Renal cortex interstitium (tissue), 11 donors: ENCODE measurements around the gene ITSN2. TPM values are rescaled to one million over a fixed set of nuclear protein-coding genes. Genes with fewer than 3 reads are reported as not detected.
"Not testable (repeated sequence)": the region's sequence is repeated elsewhere in the genome, so short reads cannot be mapped to it uniquely, and the experiment has no call there.

ENCODE experiments used
- DNase-seq, 11 donors: peaks; one replicate each; pipeline ENCODE4 v3.0.0-alpha.2; 2013; ENCODE audit warnings: low read depth in 9 of 11, low spot score in 4 of 11; ENCODE audit errors: extremely low read depth in 1 of 11
- polyA plus RNA-seq, 3 donors: library from polyadenylated mRNA; unstranded; fragments of 120-200 nt; gene quantifications; one replicate each; pipeline ENCODE4 v1.2.1, GENCODE V29; 2013; ENCODE audit not compliant: insufficient read length in 3 of 3

Gene ITSN2
- polyA plus RNA-seq, 3 donors = 23.5 to 31.2 (median 25.1) TPM

DNA sequence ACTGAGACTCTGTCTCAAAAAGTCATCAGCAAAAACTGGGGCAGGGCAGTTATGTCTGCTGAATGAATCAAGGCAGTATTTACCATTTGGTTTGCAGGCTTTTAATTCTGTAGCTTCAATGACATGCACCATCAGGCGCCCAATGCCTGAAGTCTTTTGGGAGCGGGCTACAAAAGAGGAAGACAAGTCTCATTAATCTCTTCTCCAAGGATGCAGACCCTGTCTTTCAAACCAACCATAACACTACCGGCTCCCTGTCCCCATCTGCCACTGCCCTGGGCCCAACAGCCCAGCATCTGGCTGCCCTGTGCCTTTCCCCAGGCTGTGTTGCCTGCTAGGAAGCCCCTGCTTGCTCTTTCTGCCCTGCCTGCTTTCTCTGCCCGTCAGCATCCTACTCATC, 155.2 kb downstream of the ITSN2 start:
- DNase-seq = no peak

DNA sequence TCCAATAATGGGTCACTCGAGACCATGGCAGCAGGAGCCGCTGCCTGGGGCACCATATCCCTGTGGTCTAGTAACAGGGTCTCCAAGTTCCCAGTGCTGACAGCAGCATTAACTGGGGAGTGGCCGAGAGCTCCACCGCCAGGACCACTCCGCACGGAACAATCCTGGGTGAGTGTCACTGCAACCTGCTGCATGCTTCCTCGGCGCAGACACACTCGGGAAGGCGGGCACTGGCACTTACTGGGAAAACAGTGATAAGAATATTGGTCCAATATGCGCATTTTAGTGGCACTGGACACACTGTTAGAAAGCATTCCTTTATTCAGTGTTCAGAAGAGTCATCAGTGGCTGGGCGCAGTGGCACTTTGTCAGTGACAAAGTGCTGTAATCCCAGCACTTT, 155.8 kb downstream of the ITSN2 start:
- DNase-seq = no peak

DNA sequence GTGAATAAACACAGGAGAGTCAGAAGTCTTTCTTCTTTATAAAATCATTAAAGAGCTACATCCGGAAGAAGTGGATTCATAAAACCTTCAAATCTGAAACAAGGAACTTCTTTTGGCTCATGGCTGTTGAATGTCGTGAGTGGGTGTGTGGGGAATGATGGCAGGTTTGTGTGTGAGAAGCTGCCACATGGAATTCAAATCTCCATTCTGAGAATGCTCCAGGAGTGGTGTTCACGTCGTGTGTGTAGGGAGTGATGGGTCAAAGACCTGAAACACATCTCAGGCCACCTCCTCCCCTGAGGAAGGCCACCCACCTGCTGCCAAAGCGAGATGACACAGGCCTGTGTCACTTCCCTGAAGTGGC, 156.6 kb downstream of the ITSN2 start:
- DNase-seq = no peak

DNA sequence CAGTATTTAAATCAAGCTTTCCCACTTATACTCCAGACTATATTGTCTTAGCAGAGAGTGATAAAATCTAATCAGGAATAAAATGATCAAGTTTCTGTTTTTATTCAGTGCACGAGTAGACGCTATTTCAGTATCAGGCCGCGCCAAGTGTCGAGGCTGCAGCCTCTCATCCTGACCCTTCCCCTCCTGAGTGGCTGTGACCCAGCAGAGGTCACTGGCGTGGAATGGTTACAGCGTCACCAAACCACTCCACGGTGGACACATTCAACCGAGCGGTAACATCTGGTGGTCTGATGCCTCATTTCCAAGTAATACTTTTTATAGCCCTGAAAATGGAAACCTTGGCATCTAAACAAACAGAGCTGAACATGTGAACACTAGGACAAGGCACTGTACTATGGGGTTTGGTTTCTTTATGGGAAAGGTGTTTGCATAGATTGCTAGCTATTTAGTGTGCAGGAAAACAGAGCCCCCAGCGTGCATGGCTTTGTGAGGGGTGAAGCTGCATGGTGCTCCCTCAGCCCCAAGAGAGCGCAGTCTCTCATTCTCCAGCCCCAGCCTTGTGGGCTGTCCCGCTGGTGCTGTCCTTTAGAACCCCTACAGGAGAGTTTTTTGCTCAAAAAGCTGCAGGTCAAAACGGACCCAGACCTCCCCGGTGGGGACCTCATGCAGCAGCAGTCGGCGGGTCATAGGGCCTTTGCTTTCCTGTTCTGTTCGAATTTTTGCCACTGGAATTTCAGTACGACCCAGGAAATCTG, 157.1 kb downstream of the ITSN2 start:
- peak in 4 of 11 donors; percentile 9 to 28 (median 14) for DNase-seq

DNA sequence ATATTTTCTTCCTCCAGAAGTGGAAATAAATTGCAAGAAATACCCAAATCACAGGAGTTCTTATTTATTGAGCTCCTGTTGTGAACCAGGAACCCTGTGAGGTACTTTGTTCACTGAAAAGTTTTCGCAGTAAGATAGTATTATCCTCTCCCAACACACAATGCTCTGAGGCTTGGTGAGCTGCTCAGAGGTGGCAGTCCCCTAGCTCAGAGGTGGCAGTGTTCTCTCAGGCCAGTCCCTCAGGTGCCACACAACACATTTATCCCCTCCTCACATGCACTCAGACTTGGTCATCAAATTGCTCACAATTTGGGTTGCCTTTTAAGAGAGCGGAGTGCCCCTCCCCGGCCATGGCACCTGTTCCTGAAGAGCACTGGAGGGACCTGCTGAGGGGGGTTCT, 159.5 kb downstream of the ITSN2 start:
- DNase-seq = no peak

DNA sequence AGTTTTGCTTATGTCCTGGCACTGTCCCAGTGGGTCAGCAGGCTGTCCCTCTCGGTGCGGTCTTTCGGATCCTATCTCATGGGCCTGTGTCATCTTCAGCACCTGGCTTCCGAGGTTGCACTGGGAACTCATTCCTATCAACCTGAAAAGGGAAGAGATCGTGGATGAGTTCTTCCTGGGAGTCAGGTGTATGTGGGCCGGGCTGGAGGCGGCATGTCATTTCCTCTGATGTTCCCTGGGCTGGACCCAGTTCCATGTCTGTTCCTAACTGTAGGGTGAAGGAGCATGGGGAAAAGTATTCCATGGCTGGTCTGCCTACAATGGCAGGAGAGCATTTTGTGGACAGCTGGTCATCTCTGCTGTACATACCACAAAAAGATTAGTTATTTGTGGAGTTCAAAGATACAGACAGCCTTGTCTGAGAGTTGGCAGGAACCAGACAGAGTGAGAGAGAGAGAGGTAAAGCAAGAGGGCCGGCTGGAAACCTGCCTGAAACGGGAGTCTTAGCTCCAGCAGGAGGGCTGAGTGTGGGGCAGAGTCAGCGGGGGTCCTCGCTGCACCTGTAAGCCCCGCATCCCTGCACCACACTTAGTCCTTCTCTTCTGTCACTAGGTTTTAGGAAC, 160.3 kb downstream of the ITSN2 start:
- no peak for DNase-seq

DNA sequence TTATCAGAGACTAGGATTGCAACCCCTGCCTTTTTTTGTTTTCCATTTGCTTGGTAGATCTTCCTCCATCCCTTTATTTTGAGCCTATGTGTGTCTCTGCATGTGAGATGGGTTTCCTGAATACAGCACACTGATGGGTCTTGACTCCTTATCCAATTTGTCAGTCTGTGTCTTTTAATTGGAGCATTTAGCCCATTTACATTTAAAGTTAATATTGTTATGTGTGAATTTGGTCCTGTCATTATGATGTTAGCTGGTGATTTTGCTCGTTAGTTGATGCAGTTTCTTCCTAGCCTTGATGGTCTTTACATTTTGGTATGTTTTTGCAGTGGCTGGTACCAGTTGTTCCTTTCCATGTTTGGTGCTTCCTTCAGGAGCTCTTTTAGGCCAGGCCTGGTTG, 163.1 kb downstream of the ITSN2 start:
- DNase-seq = not testable (repeated sequence)

DNA sequence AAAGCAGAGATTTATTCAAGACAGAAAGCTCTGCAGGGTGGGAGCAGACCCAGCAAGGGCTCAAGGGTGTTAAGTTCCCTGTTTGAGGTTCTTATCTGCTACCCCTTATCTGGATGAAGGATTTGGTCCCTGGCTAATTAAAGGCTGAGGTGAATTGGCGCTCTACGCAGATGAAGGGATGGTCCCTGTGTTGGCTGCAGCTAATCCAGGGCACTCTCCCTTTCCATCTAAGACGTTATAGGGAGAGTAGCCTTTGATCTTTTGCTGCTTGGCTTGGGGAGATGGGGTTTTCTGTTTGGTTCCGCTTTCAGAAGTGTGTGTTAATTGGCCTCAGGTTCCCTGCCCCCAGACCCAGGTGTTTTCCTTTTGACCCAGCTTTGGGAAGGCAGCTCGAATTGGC, 168.5 kb downstream of the ITSN2 start:
- DNase-seq = no peak

DNA sequence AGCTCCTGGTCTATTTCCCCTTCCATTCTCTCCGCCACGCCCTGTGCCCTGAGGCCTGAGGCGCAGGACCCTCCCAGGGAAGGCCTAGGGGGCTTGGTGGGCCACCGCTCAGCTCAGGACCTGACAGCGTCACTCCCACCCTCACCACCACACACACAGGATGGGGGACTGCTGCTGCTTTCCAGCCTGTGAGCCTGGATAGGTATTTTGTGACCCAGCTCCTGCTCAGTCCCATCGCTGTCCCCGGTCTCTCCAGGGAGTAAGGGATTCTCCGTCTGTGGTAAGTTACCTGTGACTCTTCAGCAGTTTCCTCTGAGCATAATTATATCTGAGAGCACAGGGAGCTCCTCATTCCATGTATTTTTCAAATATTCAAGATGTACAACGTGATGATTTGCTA, 169.2 kb downstream of the ITSN2 start:
- DNase-seq = no peak

DNA sequence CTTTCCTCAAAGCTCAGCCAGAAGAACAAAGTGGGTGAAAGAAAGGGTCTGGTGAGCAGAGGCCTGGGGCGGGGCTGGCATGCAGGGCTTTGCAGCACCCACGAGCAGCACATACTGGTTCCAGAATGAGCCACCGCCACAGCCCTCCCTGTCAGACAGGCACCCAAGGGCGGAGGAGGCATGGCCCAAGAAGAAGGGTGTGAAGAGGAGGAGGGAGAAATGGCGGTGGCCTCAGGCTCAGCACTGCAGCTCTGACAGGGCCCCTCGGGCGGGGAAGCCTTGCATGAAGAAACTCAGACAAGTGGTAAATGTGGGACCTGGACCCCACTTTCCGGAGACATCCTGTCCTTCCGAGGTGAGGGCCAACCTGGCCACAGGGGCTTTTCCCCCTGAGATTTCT, 169.8 kb downstream of the ITSN2 start:
- no peak for DNase-seq

DNA sequence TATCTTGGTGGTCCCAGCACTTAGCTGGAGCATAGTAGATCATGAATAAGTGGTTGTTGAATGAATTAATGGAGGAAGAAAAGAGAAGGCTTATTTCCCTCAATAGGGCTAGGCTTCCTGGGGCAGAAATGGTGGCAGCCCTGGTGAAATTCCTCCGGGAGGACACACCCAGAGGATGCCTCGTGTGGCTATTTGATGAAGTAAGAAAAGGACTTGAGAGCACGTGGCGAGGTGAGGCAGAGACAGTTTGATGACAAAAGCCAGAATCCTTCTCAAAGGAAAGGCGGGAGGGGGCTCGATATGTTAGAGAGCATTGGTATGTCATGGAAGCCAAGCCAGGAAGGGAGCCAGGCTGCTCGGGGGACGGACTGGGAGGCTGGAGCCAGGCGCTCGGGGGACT, 170.8 kb downstream of the ITSN2 start:
- no peak for DNase-seq

DNA sequence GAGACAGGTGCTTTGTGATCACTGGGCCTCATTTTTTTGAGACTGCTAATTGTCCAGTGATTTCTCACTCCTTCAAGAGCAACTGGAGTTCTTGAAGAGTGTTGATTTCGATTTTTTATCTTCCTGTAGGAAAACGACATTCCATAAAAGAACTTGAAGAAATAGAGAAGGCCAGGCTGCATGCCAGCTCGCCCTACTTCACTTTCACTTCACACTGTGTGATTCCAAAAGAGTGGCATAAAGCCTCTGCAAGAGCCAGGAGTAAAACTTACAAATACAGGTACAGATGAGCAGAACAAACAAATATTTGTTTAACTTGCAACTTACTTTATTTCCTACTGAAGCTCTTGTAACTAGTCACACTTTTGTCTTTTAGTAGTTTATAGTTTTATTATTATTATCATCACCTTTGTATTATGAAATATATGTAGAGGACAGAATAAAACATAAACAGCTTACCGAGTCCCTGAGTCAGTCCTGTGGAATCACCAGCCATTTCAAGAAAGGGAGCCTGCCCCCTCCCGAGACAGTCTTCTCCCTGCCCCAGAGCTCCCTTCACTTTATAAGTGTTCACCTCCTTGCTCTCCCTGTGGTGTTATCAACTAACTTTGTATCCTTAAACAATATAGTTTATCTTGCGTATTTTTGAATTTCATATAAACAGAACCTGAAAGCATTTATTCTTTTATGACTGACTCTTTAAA, 176.8 kb downstream of the ITSN2 start:
- no peak for DNase-seq

DNA sequence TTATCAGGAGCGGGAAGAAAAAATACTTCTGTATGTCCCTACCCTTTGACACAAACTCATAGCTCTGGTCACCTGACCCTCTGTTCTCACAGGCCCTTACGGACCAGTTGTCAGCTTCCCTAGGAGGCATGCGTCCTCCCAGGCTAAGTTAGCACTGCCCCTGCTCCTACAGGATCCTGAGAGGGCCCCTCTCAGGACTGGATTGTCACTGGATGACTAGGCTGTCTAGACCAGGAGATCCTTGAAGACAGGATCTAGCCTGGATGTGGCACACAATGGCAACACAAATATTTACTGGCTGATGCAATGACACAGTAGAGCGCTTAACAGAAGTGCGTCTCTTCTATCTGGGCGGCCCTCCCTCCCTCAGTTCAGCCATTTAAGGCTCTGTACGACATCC, 177.8 kb downstream of the ITSN2 start:
- DNase-seq = no peak

DNA sequence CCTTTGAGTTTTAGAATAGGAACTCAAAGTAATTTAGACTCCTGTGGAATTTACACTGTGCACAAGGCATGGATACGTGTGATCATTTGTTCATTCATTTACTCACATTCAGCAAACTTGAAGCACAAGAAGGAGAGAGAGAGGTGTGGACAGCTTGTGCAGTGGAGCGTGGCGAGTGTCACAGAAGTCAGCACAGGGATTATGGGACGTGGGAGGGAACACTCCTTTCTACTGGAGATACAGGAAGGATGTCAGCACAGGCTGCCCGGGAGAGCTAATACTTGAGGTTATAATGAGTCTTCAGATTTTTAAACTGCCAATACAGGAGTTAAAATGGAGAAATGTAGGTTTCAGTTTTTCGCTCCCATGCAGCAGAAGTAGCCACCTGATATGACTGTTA, 178.5 kb downstream of the ITSN2 start:
- DNase-seq = peak in 7 of 11 donors; percentile 13 to 42 (median 32)

DNA sequence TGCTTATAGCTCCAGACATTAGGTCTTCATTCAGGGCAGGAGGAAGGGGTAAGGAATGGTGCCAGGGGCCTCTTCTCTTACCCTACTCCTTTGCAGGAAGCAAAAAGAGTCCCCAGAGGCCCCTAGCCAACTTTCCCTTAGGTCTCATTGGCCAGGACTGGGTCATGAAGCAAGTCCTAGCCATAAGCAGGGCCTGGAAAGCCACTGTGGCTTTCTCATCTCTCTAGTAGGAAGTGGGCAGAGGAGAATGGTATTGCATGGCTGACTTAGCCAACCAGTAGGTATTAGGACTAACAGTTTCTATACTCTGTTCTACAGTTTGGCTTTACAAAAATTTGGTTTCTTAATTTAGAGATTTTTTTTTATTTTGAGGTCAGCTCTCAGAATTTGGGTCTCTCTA, 180.7 kb downstream of the ITSN2 start:
- no peak for DNase-seq

DNA sequence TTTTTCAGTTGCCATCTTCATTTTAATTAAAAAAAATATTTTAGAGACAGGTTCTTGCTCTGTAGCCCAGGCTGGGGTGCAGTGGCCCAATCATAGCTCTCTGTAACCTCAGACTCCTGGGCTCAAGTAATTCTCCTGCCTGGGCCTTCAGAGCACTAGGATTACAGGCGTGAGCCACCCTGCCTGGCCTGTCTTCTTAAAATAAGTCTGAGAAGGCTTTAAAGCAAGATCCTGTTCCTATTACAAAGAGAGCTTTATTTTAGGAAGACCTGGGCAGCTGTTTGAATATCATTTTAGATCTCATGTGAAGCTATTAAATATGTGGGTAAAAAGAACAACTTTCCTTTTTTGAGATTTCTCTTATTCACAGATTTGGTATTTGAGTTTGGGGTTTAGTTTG, 184.0 kb downstream of the ITSN2 start:
- no peak for DNase-seq

DNA sequence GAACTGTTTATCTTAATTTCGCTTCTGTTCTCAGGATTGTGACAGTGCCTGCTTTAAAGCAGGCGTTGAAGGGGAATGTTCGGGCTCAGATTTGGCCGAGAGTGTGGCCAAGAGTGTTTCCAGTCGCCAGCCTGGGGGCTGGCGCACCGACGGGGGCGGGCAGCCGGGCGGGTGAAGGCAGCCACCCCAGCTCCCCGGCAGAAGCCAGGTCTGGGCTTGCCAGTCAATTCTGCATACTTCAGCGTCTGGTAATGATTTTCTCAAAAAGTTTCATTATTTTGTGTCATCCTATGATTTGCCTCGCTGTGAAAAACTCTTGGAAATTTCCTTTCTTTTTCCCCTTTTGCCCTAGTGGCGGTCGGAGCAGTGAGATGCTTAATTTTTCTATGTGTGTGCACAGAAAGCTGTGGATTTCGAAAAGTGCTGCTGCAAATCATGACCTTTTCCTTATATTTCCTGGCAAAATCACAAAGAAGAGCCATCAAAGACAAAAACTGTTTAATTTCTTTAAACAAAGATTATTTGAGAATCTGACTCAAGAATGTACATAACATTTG, 184.6 kb downstream of the ITSN2 start:
- no peak for DNase-seq

DNA sequence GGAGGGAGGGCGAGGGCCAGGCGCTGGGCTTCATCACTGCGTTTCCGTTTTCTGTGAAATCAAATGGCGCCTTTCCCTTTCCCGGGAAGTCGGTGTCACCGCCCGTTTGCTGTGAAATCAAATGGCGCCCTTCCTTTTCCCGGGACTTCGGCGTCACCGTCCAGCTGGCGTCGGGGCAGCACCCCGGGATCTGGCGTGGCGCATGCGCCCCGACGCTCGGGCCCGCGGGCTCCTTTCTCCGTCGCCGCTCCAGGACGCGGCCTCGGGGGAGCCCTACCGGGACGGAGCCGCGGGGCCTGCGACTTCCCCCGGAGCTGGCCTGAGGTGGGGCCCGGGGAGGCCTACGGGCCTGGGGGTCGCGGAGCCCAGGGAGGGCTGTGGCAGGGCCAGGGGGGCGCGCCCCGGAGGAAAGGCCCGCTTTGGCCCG, 185.5 kb downstream of the ITSN2 start, which contains the start of gene FAM228A:
Gene FAM228A, plus strand, starts transcription at position 203 of the 427 bp plus-strand sequence. CDS start 428 bp downstream, outside the sequence.
- no peak for DNase-seq

DNA sequence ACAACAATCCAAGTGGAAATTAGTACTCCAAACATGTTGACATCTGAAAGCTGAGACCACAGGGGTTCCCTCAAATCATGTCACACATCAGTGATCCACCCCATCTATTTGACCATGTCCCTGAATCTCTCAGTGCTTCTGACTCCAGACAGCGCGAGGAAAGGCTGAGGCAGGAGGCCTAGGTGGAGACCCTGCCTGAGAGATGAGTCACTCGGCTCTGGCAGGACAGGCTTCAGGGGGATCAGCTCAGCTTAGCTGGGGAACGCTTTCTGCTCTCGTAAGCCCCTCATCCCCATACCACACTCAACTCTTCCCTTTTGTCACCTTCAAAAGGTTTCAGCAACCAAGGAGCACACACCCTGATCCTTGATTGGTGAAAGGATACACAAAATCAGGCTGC, 191.3 kb downstream of the ITSN2 start:
- DNase-seq = no peak

DNA sequence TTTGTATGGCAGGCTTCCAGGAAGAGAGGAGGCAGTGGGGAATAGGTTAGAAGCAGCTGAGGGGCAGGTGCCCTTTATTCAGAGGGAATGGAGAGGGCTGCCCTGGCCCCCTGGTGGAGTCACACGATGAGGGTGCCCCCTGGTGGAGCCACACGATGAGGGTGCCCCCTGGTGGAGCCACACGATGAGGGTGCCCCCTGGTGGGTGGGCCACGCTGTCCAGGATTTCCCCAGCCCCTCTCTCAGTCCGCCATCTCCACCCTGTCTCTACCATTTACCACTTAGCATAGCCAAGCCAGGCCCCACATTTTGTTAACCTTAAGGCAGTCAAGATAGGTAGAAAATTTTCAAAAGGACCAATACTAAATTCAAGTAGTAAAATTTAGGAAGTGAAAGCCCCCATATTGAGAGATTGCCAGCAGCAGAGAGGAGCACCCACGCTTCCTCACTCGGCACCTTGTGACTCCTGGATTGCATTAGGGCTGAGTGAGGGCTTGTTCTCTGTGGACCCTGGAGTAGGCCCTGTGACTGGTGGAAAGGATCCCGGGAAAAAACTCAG, 195.8 kb downstream of the ITSN2 start:
- no peak for DNase-seq
